Hematopoietic multipotent progenitor cell treated with erythropoietin and hydrocortisone succinate and interleukin-3 and kit ligand, for 8 days (in vitro differentiated cells): ENCODE results near the gene CDK19.

Experiments
- DNase-seq: peaks from one replicate; pipeline ENCODE4 v3.0.0-alpha.2; 2015

Gene CDK19

DNA sequence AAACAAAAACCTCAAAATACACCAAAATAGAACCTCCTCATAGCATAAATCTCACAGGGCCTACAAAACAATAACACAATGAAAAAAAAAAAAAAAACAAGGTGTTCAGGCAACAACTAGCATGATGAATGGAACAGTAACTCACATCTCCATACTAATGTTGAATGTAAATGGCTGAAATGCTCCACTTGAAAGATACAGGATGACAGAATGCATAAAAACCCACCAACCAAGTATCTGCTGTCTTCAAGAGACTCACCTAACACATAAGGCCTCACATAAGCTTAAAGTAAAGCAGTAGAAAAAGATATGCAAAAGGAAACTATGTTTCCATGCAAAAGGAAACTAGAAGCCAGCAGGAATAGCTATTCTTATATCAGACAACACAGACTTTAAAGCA, 121.3 kb downstream of the CDK19 start:
- DNase-seq = no peak

DNA sequence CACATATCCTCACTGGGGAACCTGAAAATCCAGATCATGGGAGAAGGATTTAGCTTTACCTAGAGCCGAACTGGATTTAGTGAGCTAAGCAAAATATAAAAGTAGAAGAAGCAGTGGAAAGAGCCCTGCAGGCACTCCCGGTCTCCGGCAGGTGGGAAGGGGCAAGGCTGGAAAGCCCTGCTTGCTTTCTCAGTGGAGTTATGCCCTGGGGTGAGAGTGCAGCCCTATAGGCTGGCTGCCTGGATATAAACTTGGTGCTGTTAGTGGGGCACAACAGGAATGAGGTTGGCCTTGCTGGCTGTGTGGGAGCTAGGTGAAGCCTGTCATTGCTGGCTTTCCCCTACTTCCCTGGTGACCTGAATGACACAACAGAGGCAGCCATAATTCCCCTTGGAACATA, 122.0 kb downstream of the CDK19 start:
- DNase-seq = no peak

DNA sequence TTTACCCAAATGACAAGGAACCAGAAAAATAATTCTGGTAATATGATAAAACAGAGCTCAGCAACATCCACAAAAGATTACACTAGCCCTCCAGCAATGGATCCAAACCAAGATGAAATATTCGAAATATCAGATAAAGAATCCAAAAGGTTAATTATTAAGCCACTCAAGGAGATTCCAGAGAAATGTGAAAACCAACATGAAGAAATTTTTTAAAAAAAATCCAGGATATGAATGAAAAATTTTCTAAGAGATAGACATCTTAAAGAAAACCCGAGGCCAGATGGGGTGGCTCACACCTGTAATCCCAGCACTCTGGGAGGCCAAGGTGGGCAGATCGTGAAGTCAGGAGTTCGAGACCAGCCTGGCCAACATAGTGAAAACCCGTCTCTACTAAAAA, 124.4 kb downstream of the CDK19 start:
- no peak for DNase-seq

GRCh38 chr6:110690106-110690654, 125.1 kb downstream of the CDK19 start:
- no peak for DNase-seq

GRCh38 chr6:110689275-110689935, 125.9 kb downstream of the CDK19 start:
- DNase-seq = no peak

DNA sequence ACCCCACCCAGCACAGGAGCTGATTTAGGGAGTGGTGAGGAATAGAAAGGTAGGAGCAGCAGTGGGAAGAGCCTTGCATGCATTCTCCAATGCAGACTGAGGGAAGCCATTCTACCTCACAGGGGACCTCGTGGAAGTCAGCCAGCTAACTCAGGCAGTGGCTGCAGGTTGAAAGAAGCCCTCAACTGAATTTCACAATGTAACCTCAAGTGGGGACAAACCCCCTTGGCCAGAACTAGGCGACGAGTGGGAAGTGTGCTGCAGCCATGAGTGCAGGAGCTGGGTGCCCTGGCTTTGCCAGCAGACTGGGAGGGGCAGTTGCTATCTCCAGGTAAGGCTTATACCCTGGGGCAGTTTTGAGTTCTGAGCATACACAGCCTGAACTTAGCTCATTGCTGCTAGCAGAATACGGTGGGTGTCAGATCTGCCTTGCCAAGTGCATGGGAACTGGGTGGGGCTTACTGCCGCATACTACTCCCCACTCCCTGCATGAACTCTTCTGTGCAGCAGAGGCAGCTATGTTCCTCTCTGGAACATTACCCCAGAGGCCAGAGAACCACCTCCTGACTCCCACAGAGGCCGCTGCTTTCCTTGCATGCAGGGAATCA, 126.5 kb downstream of the CDK19 start:
- peak; percentile 40 for DNase-seq

- DNase-seq = no peak
These were observed 127.9 kb downstream of the CDK19 start for GRCh38 chr6:110687326-110687725.

DNA sequence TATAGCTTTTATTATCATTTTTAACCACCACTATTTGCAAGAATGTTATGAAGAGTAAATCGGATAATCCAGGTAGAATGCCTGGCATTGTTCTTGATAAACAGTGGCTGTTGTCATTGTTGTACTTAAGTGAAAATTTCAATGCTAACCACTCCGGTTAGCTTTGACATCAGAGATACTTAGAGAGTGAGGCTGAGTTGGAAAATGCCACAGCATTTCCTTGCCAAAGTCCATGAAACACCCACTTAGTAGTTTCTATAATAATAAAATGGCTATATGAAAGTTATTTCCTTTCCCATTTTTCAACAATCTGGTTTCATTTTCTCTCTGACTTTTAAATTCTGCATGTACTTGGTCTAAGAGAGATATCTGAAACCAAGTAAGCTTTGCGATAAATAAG, 132.0 kb downstream of the CDK19 start:
- no peak for DNase-seq

GRCh38 chr6:110682460-110682853, 132.8 kb downstream of the CDK19 start:
- DNase-seq = peak; percentile 93

- DNase-seq = peak; percentile 55
These were observed 133.5 kb downstream of the CDK19 start for GRCh38 chr6:110681543-110682459.

DNA sequence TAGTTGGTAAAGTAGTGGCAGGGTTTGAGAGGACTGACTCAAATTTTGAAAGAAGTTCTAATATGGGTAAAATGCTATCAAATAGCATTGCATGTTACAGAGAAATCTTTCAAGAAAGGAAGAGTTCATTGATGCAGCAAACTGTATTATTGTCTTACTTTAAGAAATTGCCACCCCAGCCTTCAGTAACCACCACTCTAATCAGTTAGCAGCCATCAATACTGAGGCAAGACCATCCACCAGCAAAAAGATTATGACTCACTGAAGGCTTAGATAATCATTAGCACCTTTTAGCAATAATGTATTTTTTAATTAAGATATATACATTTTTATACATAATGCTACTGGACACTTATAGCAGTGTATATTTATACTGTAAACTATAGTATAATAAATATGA, 138.9 kb downstream of the CDK19 start:
- DNase-seq = peak; percentile 40

GRCh38 chr6:110674096-110674495, 141.2 kb downstream of the CDK19 start:
- DNase-seq = no peak

GRCh38 chr6:110672122-110672521, 143.1 kb downstream of the CDK19 start:
- DNase-seq = no peak

DNA sequence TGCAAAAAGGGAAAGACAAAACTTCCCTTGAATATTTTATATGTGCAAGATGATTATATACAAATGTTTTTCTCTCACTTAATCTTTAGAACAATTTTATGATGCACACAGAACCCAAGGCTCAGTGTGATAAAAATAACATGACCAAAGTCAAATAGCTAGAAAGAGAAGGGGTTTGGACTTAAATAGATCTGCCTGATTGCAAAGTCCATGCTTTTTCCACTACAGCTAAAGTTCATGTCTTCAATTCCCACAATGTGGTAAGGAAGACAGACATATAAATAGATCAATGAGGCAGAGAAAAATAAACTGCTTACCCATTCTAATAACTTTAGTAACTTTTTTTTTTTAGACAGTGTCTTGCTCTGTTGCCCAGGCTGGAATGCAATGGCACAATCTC, 143.8 kb downstream of the CDK19 start:
- DNase-seq = no peak

DNA sequence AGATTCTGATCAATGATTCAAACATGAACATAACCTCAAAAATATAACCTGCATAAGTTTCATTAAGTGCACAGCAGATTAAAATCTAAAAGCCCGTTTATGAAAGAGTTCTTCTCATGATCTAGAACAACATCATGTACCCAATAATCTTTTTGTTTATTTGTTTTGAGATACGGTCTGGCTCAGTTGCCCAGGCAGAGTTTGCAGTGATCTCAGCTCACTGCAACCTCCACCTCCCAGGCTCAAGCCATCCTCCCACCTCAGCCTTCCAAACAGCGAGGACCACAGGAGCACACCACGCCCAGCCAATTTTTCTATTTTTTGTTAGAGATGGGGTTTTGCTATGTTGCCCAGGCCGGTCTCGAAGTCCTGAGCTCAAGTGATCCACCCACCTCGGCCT, 149.7 kb downstream of the CDK19 start:
- no peak for DNase-seq

DNA sequence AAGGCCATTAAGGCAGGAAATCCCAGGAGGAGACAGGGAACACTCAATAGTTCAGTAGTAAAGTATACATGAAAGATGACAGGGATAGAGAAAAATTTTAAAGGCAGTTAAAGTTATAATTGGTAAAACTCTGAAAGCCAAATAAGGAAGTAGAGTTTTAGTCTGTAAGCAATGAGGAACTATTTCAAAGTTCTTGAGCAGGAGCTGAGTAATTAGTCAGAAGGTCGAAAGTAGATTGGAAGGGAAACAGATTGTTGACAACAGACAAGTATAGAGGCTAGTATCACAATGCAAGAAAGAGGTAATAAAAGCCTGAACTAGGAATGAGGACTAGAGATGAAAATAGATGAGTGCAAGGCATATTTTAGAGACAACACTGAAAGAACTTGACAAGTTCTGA, 150.3 kb downstream of the CDK19 start:
- peak; percentile 19 for DNase-seq

DNA sequence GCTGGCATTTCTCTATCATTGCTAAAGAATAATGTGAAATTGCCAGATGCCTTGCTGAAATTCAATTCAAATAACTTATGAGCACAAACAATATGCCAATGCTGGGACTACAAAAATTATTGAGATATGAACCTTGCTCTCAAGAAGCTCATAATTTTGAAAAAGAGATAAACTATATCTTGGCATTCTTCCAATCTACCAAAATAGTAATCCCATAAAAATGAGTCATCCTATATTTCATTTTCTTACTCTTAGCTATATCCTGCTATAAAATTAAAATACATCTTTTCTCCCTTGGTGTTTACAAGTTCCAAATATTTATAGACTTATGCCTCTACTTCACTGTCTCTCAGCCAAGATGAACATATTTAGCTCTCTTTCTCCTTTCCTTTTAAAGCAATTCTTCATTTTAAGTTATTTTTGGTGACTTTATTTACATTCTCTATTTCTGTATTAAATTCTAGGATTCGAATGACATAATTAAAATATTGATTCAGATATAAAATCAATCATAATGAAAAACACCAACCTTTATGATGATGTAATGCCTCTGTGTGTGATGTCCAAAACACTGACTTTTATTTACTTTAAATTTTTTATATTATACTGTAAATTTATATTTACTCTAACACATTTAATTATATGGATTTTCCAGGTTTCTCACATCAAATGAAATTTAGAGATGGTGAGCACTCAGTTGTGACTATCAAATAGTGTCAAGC, 152.6 kb downstream of the CDK19 start:
- peak; percentile 40 for DNase-seq

DNA sequence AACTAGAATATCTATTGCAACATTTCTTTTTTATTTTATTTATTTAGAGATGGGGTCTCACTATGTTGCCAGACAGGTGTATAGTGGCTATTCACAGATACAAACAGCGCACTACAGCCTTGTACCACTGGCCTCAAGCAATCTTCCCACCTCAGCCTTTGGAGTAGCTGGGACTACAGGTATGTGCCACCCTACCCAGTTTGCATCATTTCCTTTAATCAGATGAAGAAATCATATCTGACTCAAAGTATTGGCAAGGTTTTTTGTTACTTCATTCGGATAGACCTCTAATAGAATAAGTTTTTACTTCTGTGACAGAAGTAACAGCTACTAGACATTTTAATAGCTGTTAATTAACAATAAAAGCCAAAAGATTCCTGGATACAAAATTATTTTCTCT, 153.9 kb downstream of the CDK19 start:
- no peak for DNase-seq

- DNase-seq = no peak
These were observed 155.1 kb downstream of the CDK19 start for GRCh38 chr6:110660066-110660655.

DNA sequence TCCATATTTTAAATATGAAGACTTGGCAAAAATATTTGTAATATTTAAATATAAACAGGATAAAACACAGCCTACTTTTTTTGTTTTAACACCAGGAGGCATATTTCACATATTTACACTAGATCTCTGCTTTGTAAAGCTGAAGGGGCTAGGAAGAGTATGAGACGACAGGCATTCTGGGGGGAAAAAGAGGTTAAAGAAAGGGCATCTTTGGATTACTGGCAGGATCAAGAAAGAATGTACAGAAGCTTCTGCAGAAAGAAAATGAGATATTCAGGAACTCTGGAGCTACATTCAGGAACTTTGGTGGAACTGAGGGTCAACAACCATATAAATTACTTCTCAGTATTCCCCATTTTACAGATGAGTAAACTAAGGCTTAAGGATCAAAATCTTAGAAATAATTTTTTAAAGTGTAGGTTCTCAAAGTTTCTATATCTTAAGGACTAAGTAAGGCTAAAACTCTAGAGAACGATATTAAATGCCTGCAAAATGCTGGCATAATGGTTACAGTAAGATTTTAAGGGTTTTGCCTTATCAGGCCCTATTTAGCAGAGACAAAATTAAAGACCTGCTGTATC, 156.5 kb downstream of the CDK19 start:
- no peak for DNase-seq

GRCh38 chr6:110656492-110656891, 158.8 kb downstream of the CDK19 start:
- DNase-seq = peak; percentile 76

GRCh38 chr6:110655821-110656220, 159.4 kb downstream of the CDK19 start:
- DNase-seq = no peak
